Measurements from ENCODE around the gene DDX43. TPM values are rescaled to one million over a fixed set of nuclear protein-coding genes. Genes with fewer than 3 reads are reported as not detected.

The DDX43 gene
- total RNA-seq, 4 donors from 2014 or later: 1.3 to 12.0 (median 2.5) TPM

- WGBS, 2 donors: 81 to 89% methylated on average over 4 of the region's 4 CpGs
- Histone ChIP-seq H3K4me3 (no peak overlapping the region), H3K36me3 (no peaks in the 10 kb centered on the region), H3K27ac (no peak overlapping the region), H3K4me1 (no peaks in the 10 kb centered on the region), H3K27me3 (no peaks in the 10 kb centered on the region), H3K9me3 (peaks cover 0 to 33% (median 0%) of the 10 kb centered on the region in 4 donors)
- TF ChIP-seq POLR2A (IDR thresholded peaks at IDR 0.05) (no peak), CTCF (IDR thresholded peaks at IDR 0.05) (no peak), EP300 (IDR thresholded peaks at IDR 0.05) (no peak)
- no peak for DNase-seq (ENCODE audit: low spot score in 2 of 2)
Observed at GRCh38 chr6:73368675-73369074, 26.0 kb upstream of the DDX43 start.

- no peaks in the 10 kb centered on the region for H3K4me1 ChIP-seq
- no peak for DNase-seq (ENCODE audit: low spot score in 2 of 2)
- 93% methylated on average over 14 of the region's 14 CpGs for WGBS, 2 donors
- H3K27ac ChIP-seq: no peak overlapping the region
- H3K4me3 ChIP-seq: no peak overlapping the region
- peaks cover 0 to 33% (median 0%) of the 10 kb centered on the region in 4 donors for H3K9me3 ChIP-seq
- no peaks in the 10 kb centered on the region for H3K27me3 ChIP-seq
- TF ChIP-seq CTCF (IDR thresholded peaks at IDR 0.05): no peak
- TF ChIP-seq EP300 (IDR thresholded peaks at IDR 0.05): no peak
- TF ChIP-seq POLR2A (IDR thresholded peaks at IDR 0.05): no peak
- no peaks in the 10 kb centered on the region for H3K36me3 ChIP-seq
Observed at GRCh38 chr6:73369157-73369556, 25.5 kb upstream of the DDX43 start.

- no peak within 1 kb of the TSS for H3K4me3 ChIP-seq
- TF ChIP-seq EP300 (IDR thresholded peaks at IDR 0.05): no peak
- TF ChIP-seq POLR2A (IDR thresholded peaks at IDR 0.05): no peak
- no peak for TF ChIP-seq CTCF (IDR thresholded peaks at IDR 0.05)
- H3K9me3 ChIP-seq: peaks cover 0 to 33% (median 0%) of the 10 kb centered on the region in 4 donors
- H3K27ac ChIP-seq: no peak within 1 kb of the TSS
- DNase-seq (ENCODE audit: low spot score in 2 of 2): no peak
- H3K36me3 ChIP-seq: no peaks in the 10 kb centered on the region
- H3K27me3 ChIP-seq: no peaks in the 10 kb centered on the region
- H3K4me1 ChIP-seq: no peaks in the 10 kb centered on the region
- 92 to 97% methylated on average over 36 of the region's 36 CpGs for WGBS, 2 donors
Observed at GRCh38 chr6:73369563-73369962, 25.1 kb upstream of the DDX43 start, which contains the start of gene OOEP. Gene OOEP, minus strand, starts transcription at chr6:73369897. Its CDS starts 105 bp downstream, at chr6:73369792.

GRCh38 chr6:73371984-73372383 lies 22.6 kb upstream of the DDX43 start:
- H3K9me3 ChIP-seq: peaks cover 0 to 33% (median 0%) of the 10 kb centered on the region in 4 donors
- no peaks in the 10 kb centered on the region for H3K36me3 ChIP-seq
- no peak for DNase-seq (ENCODE audit: low spot score in 2 of 2)
- no peak for TF ChIP-seq EP300 (IDR thresholded peaks at IDR 0.05)
- no peak for TF ChIP-seq CTCF (IDR thresholded peaks at IDR 0.05)
- no peak for TF ChIP-seq POLR2A (IDR thresholded peaks at IDR 0.05)
- H3K27ac ChIP-seq: no peak overlapping the region
- WGBS, 2 donors: 95 to 100% methylated on average over 4 of the region's 4 CpGs
- H3K27me3 ChIP-seq: no peaks in the 10 kb centered on the region
- no peak overlapping the region for H3K4me3 ChIP-seq
- H3K4me1 ChIP-seq: no peaks in the 10 kb centered on the region

- Histone ChIP-seq H3K4me1 (no peaks in the 10 kb centered on the region), H3K9me3 (peaks cover 0 to 33% (median 0%) of the 10 kb centered on the region in 4 donors), H3K4me3 (no peak overlapping the region), H3K36me3 (no peaks in the 10 kb centered on the region), H3K27me3 (no peaks in the 10 kb centered on the region), H3K27ac (no peak overlapping the region)
- 88 to 89% methylated on average over 10 of the region's 10 CpGs for WGBS, 2 donors
- DNase-seq (ENCODE audit: low spot score in 2 of 2): no peak
- TF ChIP-seq CTCF (IDR thresholded peaks at IDR 0.05): no peak
- TF ChIP-seq POLR2A (IDR thresholded peaks at IDR 0.05): no peak
- TF ChIP-seq EP300 (IDR thresholded peaks at IDR 0.05): no peak
Observed at GRCh38 chr6:73372516-73372915, 22.1 kb upstream of the DDX43 start.

Data from tibial nerve (tissue), 4 donors.